ENCODE data around the gene SLC22A2.

The SLC22A2 gene

DNA sequence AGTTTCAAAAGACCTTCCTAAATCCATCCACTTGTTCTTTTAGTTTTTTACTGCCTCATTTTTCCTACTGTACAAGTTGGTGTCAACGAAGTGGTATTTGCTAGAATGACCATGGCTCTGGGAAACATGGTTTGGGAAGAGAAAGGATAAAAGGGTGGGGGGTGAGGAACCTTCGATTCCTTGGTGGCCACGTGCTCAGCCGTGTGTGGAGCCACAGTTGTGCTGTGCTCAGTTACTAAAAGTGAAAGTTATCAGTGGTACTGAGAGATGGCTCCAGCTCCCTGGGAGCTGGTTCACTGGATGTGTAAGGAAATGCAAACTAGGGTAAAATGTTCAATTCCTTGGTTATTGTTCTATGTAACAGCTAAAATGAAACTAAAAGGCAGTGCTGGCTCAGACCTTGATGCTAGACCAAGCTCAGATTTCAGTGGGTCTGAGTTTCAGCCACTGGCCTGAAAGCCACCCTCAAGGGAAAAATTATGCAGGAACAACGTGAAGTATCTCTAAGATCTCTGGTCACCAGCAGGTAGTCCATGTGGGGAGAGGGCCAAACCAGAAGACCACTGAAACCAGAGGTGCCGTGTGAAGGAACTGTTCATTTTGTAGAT, 7.4 kb upstream of the SLC22A2 start:
- 55% methylated on average over 6 of the region's 6 CpGs for WGBS
- no peaks in the 10 kb centered on the region for H3K27me3 ChIP-seq (ENCODE audit: control insufficient read depth in 1 of 2, insufficient read depth in 1 of 2, low read length in 2 of 2)
- no peak overlapping the region for H3K4me3 ChIP-seq (ENCODE audit: insufficient read depth in 1 of 2, low read depth in 1 of 2, low read length in 2 of 2)
- no peak overlapping the region for H3K23ac ChIP-seq (ENCODE audit: low read length in 2 of 2)
- H2BK5ac ChIP-seq (ENCODE audit: low read depth, low read length, poor library complexity, severe bottlenecking): no peak overlapping the region
- no peak overlapping the region for H3K27ac ChIP-seq (ENCODE audit: low read length, poor library complexity, severe bottlenecking)
- no peak overlapping the region for H3K4me2 ChIP-seq (ENCODE audit: low read length, poor library complexity, severe bottlenecking)
- no peaks in the 10 kb centered on the region for H3K79me1 ChIP-seq (replicated peaks; ENCODE audit: low read length, poor library complexity, severe bottlenecking)
- no peak overlapping the region for H2BK12ac ChIP-seq (ENCODE audit: low read length in 2 of 2)
- peaks cover 2% of the 10 kb centered on the region for H3K4me1 ChIP-seq (ENCODE audit: control insufficient read depth, insufficient read depth, low read depth, low read length)
- no peaks in the 10 kb centered on the region for H3K9me3 ChIP-seq (ENCODE audit: control insufficient read depth, low read length)
- no peak overlapping the region for H4K91ac ChIP-seq (ENCODE audit: low read length)
- no peaks in the 10 kb centered on the region for H3K36me3 ChIP-seq (ENCODE audit: control insufficient read depth in 1 of 2, insufficient read depth in 2 of 2, low read depth in 1 of 2, low read length in 2 of 2)
- DNase-seq: no peak
- H2BK120ac ChIP-seq (ENCODE audit: low read depth, low read length): no peak overlapping the region
- H2BK15ac ChIP-seq (ENCODE audit: low read depth, poor library complexity, severe bottlenecking): no peak overlapping the region
- no peak overlapping the region for H3K9ac ChIP-seq (ENCODE audit: low read length)
- no peak overlapping the region for H2AK5ac ChIP-seq (ENCODE audit: low read length, severe bottlenecking)
- H3K4ac ChIP-seq (ENCODE audit: low read depth in 1 of 2, low read length in 2 of 2): no peak overlapping the region
- H3K18ac ChIP-seq (ENCODE audit: low read depth in 1 of 2, low read length in 2 of 2): no peak overlapping the region
- no peak overlapping the region for H3K14ac ChIP-seq (ENCODE audit: low read length in 2 of 2)
- no peak overlapping the region for H4K8ac ChIP-seq (ENCODE audit: low read length)
- H2AFZ ChIP-seq (ENCODE audit: low read depth, low read length): no peak overlapping the region

DNA sequence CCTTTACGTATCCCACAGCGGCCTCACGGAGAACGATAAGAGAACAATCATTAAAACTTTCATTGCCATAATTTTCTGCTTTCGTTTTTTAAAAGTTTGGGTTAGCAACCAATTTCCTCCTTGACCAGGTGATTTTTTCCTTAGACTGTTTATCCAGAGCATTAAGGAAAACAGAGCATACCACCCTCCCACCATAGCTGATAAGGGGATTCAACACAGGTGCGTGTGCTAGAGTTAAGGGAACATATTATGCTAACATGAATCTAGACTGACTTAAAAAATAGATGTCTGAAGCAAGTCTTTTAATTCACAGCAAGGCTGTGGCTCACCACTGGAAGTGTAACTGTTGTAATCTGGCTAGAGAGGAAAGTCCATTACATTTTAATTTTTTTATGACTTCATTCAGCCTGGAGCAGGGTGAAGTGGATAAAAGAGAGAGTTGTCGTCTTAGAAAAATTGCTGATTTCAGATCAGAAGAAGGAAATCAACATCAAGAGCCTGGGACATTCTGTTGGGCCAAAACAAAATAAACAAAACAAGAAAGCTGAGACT, 5.5 kb upstream of the SLC22A2 start:
- Histone ChIP-seq H3K4ac (ENCODE audit: low read depth in 1 of 2, low read length in 2 of 2) (no peak overlapping the region), H3K14ac (ENCODE audit: low read length in 2 of 2) (no peak overlapping the region), H3K36me3 (ENCODE audit: control insufficient read depth in 1 of 2, insufficient read depth in 2 of 2, low read depth in 1 of 2, low read length in 2 of 2) (no peaks in the 10 kb centered on the region), H4K8ac (ENCODE audit: low read length) (no peak overlapping the region), H3K4me1 (ENCODE audit: control insufficient read depth, insufficient read depth, low read depth, low read length) (peaks cover 10% of the 10 kb centered on the region), H4K91ac (ENCODE audit: low read length) (no peak overlapping the region), H2BK5ac (ENCODE audit: low read depth, low read length, poor library complexity, severe bottlenecking) (no peak overlapping the region), H2BK12ac (ENCODE audit: low read length in 2 of 2) (no peak overlapping the region), H2AK5ac (ENCODE audit: low read length, severe bottlenecking) (no peak overlapping the region), H3K18ac (ENCODE audit: low read depth in 1 of 2, low read length in 2 of 2) (no peak overlapping the region), H3K9me3 (ENCODE audit: control insufficient read depth, low read length) (no peaks in the 10 kb centered on the region), H2BK120ac (ENCODE audit: low read depth, low read length) (no peak overlapping the region), H3K27me3 (ENCODE audit: control insufficient read depth in 1 of 2, insufficient read depth in 1 of 2, low read length in 2 of 2) (no peaks in the 10 kb centered on the region), H2AFZ (ENCODE audit: low read depth, low read length) (no peak overlapping the region), H3K4me2 (ENCODE audit: low read length, poor library complexity, severe bottlenecking) (no peak overlapping the region), H3K27ac (ENCODE audit: low read length, poor library complexity, severe bottlenecking) (no peak overlapping the region), H3K23ac (ENCODE audit: low read length in 2 of 2) (no peak overlapping the region), H3K4me3 (ENCODE audit: insufficient read depth in 1 of 2, low read depth in 1 of 2, low read length in 2 of 2) (no peak overlapping the region), H3K79me1 (replicated peaks; ENCODE audit: low read length, poor library complexity, severe bottlenecking) (no peaks in the 10 kb centered on the region), H3K9ac (ENCODE audit: low read length) (no peak overlapping the region), H2BK15ac (ENCODE audit: low read depth, poor library complexity, severe bottlenecking) (no peak overlapping the region)
- DNase-seq: no peak
- WGBS: 87% methylated on average over 6 of the region's 7 CpGs

GRCh38 chr6:160263196-160263939, 4.7 kb upstream of the SLC22A2 start:
- Histone ChIP-seq H2BK15ac (ENCODE audit: low read depth, poor library complexity, severe bottlenecking) (no peak overlapping the region), H2BK12ac (ENCODE audit: low read length in 2 of 2) (no peak overlapping the region), H2AFZ (ENCODE audit: low read depth, low read length) (no peak overlapping the region), H4K91ac (ENCODE audit: low read length) (no peak overlapping the region), H3K9me3 (ENCODE audit: control insufficient read depth, low read length) (no peaks in the 10 kb centered on the region), H3K23ac (ENCODE audit: low read length in 2 of 2) (no peak overlapping the region), H3K27me3 (ENCODE audit: control insufficient read depth in 1 of 2, insufficient read depth in 1 of 2, low read length in 2 of 2) (no peaks in the 10 kb centered on the region), H2AK5ac (ENCODE audit: low read length, severe bottlenecking) (no peak overlapping the region), H2BK120ac (ENCODE audit: low read depth, low read length) (no peak overlapping the region), H3K4me3 (ENCODE audit: insufficient read depth in 1 of 2, low read depth in 1 of 2, low read length in 2 of 2) (no peak overlapping the region), H3K36me3 (ENCODE audit: control insufficient read depth in 1 of 2, insufficient read depth in 2 of 2, low read depth in 1 of 2, low read length in 2 of 2) (peaks cover 0 to 2% of the 10 kb centered on the region in 2 experiments), H3K4me2 (ENCODE audit: low read length, poor library complexity, severe bottlenecking) (no peak overlapping the region), H4K8ac (ENCODE audit: low read length) (no peak overlapping the region), H3K27ac (ENCODE audit: low read length, poor library complexity, severe bottlenecking) (no peak overlapping the region), H3K4me1 (ENCODE audit: control insufficient read depth, insufficient read depth, low read depth, low read length) (peaks cover 14% of the 10 kb centered on the region), H3K79me1 (replicated peaks; ENCODE audit: low read length, poor library complexity, severe bottlenecking) (no peaks in the 10 kb centered on the region), H3K14ac (ENCODE audit: low read length in 2 of 2) (no peak overlapping the region), H3K18ac (ENCODE audit: low read depth in 1 of 2, low read length in 2 of 2) (no peak overlapping the region), H3K9ac (ENCODE audit: low read length) (no peak overlapping the region), H3K4ac (ENCODE audit: low read depth in 1 of 2, low read length in 2 of 2) (no peak overlapping the region), H2BK5ac (ENCODE audit: low read depth, low read length, poor library complexity, severe bottlenecking) (no peak overlapping the region)
- WGBS: 58% methylated on average over 7 of the region's 7 CpGs
- DNase-seq: no peak

DNA sequence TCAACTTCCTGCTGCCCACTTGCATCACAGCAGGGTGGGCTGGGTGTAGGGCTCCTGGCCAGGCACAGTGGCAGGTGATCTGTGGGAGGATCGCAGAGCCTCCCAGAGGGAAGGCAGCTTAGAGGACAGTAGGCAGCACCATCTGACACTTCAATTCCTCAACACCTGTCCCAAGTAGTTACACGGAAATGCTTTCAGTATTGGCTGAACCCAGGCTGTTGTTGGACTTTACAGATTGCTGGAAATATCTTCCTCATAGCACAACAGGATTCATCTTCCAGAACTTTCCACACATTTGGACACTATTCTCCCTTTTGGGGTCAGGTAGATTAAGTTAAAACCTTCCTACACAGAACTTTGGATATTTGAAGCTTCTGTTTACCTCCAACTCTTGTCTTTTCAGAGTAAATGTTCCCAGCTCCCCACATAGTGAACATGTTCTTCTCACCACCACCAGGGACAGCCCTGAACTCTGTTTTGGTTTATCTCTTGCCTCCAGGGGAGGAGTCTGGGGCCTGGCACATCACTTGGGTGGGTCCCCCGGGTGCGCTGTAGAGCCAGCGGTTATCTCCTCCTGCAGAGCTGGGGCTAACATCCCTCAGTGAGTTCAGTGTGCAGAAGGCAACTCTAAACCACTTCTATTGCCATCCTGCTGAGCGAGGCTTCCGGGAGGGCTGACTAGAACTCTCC, 3.5 kb upstream of the SLC22A2 start:
- H3K9me3 ChIP-seq (ENCODE audit: control insufficient read depth, low read length): no peaks in the 10 kb centered on the region
- no peak overlapping the region for H3K14ac ChIP-seq (ENCODE audit: low read length in 2 of 2)
- no peak overlapping the region for H3K18ac ChIP-seq (ENCODE audit: low read depth in 1 of 2, low read length in 2 of 2)

More for the DNA sequence above, 3.5 kb upstream of the SLC22A2 start:
- Histone ChIP-seq H2AK5ac (ENCODE audit: low read length, severe bottlenecking) (peak overlapping the region; percentile 40), H3K23ac (ENCODE audit: low read length in 2 of 2) (no peak overlapping the region), H3K4me1 (ENCODE audit: control insufficient read depth, insufficient read depth, low read depth, low read length) (peaks cover 14% of the 10 kb centered on the region), H3K27me3 (ENCODE audit: control insufficient read depth in 1 of 2, insufficient read depth in 1 of 2, low read length in 2 of 2) (no peaks in the 10 kb centered on the region), H3K4me3 (ENCODE audit: insufficient read depth in 1 of 2, low read depth in 1 of 2, low read length in 2 of 2) (no peak overlapping the region), H2AFZ (ENCODE audit: low read depth, low read length) (no peak overlapping the region), H3K27ac (ENCODE audit: low read length, poor library complexity, severe bottlenecking) (no peak overlapping the region), H2BK12ac (ENCODE audit: low read length in 2 of 2) (no peak overlapping the region), H3K9ac (ENCODE audit: low read length) (no peak overlapping the region), H3K4ac (ENCODE audit: low read depth in 1 of 2, low read length in 2 of 2) (no peak overlapping the region), H2BK5ac (ENCODE audit: low read depth, low read length, poor library complexity, severe bottlenecking) (no peak overlapping the region), H2BK120ac (ENCODE audit: low read depth, low read length) (no peak overlapping the region), H2BK15ac (ENCODE audit: low read depth, poor library complexity, severe bottlenecking) (no peak overlapping the region), H4K8ac (ENCODE audit: low read length) (no peak overlapping the region), H3K79me1 (replicated peaks; ENCODE audit: low read length, poor library complexity, severe bottlenecking) (no peaks in the 10 kb centered on the region), H4K91ac (ENCODE audit: low read length) (no peak overlapping the region), H3K4me2 (ENCODE audit: low read length, poor library complexity, severe bottlenecking) (no peak overlapping the region), H3K36me3 (ENCODE audit: control insufficient read depth in 1 of 2, insufficient read depth in 2 of 2, low read depth in 1 of 2, low read length in 2 of 2) (peaks cover 0 to 2% of the 10 kb centered on the region in 2 experiments)
- no peak for DNase-seq
- 56% methylated on average over 7 of the region's 7 CpGs for WGBS
